Bronchial epithelial cell (primary cell): ENCODE results near the gene TNFSF13B. TPM values are rescaled to one million over a fixed set of nuclear protein-coding genes. Genes with fewer than 3 reads are reported as not detected.
A peak's percentile ranks its signal among the peaks of the same experiment; 100 is the strongest.
"Not testable (repeated sequence)": the region's sequence is repeated elsewhere in the genome, so short reads cannot be mapped to it uniquely, and the experiment has no call there.

ENCODE experiments used
- DNase-seq: peaks from one replicate; pipeline ENCODE4 v3.0.0-alpha.2; 2010; ENCODE audit warnings: low read depth
- FAIRE-seq: peaks from 2 replicates; lab custom pipeline; 2011; peaks lifted over from hg19 to GRCh38; lab: Jason Lieb, UNC
- H3K27me3 ChIP-seq: 2 replicates; pipeline ENCODE4 v1.5.1; 2011; ENCODE audit warnings: low read length; ENCODE audit not compliant: control insufficient read depth, insufficient read depth
- H3K36me3 ChIP-seq: 2 replicates; pipeline ENCODE4 v1.5.1; 2011; ENCODE audit warnings: low read length; ENCODE audit not compliant: control insufficient read depth, insufficient read depth
- H3K4me3 ChIP-seq: 2 replicates; pipeline ENCODE4 v1.5.1; 2011; ENCODE audit warnings: mild to moderate bottlenecking, low read depth, low read length, control low read depth
- CTCF ChIP-seq: IDR thresholded peaks from 2 replicates; pipeline ENCODE4 v1.5.1; 2011; ENCODE audit warnings: mild to moderate bottlenecking, moderate library complexity, low read length, control low read depth, inconsistent platforms; ENCODE audit not compliant: insufficient read depth, severe bottlenecking
- total RNA-seq: library from RNA; depleted of rRNA; stranded (reverse); fragments of >200 nt; gene quantifications from 2 replicates; pipeline ENCODE4 v1.2.1, GENCODE V29; 2014

Gene TNFSF13B
- total RNA-seq, 1 donor from 2014 or later: 0.79 TPM

GRCh38 chr13:108266321-108266990 is 3.1 kb upstream of the TNFSF13B start:
- H3K36me3 ChIP-seq: no peaks in the 10 kb centered on the region
- no peak for TF ChIP-seq CTCF
- DNase-seq (no peak), FAIRE-seq (no peak)
- no peaks in the 10 kb centered on the region for H3K27me3 ChIP-seq
- H3K4me3 ChIP-seq: no peak overlapping the region

GRCh38 chr13:108267347-108267746 is 2.2 kb upstream of the TNFSF13B start:
- FAIRE-seq (no peak), DNase-seq (no peak)
- Histone ChIP-seq H3K4me3 (no peak overlapping the region), H3K36me3 (no peaks in the 10 kb centered on the region), H3K27me3 (no peaks in the 10 kb centered on the region)
- no peak for TF ChIP-seq CTCF

GRCh38 chr13:108267855-108268254 is 1.7 kb upstream of the TNFSF13B start:
- DNase-seq, H3K27me3 ChIP-seq, H3K36me3 ChIP-seq, H3K4me3 ChIP-seq, FAIRE-seq: not testable (repeated sequence)

GRCh38 chr13:108268466-108269112 is 929 bp upstream of the TNFSF13B start:
- no peak overlapping the region for H3K4me3 ChIP-seq
- H3K36me3 ChIP-seq: no peaks in the 10 kb centered on the region
- no peak for FAIRE-seq
- H3K27me3 ChIP-seq: no peaks in the 10 kb centered on the region
- TF ChIP-seq CTCF: no peak
- no peak for DNase-seq

- FAIRE-seq (no peak), DNase-seq (no peak)
- H3K4me3 ChIP-seq: no peak overlapping the region
- H3K36me3 ChIP-seq: no peaks in the 10 kb centered on the region
- TF ChIP-seq CTCF: no peak
- no peaks in the 10 kb centered on the region for H3K27me3 ChIP-seq
Measured at GRCh38 chr13:108270442-108270841, 924 bp downstream of the TNFSF13B start.

GRCh38 chr13:108272333-108272732 is 2.8 kb downstream of the TNFSF13B start:
- no peak for FAIRE-seq
- H3K4me3 ChIP-seq: no peak overlapping the region
- no peaks in the 10 kb centered on the region for H3K36me3 ChIP-seq
- DNase-seq: peak; percentile 53
- no peaks in the 10 kb centered on the region for H3K27me3 ChIP-seq
- no peak for TF ChIP-seq CTCF
